Mucosa of rectum (tissue), 2 donors: ENCODE data around the gene TBC1D1.

Experiments
- H3K27ac ChIP-seq, 2 donors: one replicate each; pipeline ENCODE4 v1.7.0; 2013; ENCODE audit warnings: inconsistent platforms in 2 of 2, low read depth in 2 of 2, low read length in 2 of 2
- H3K27me3 ChIP-seq, 2 donors: one replicate each; pipeline ENCODE4 v1.7.0; 2013; ENCODE audit warnings: low read length in 2 of 2; ENCODE audit not compliant: control insufficient read depth in 2 of 2, insufficient read depth in 2 of 2
- H3K36me3 ChIP-seq, 2 donors: one replicate each; pipeline ENCODE4 v1.7.0; 2013; ENCODE audit warnings: low read length in 2 of 2; ENCODE audit not compliant: control insufficient read depth in 2 of 2, insufficient read depth in 2 of 2
- H3K4me1 ChIP-seq, 2 donors: one replicate each; pipeline ENCODE4 v1.7.0; 2013; ENCODE audit warnings: low read length in 2 of 2, mild to moderate bottlenecking in 1 of 2; ENCODE audit not compliant: control insufficient read depth in 2 of 2, insufficient read depth in 2 of 2
- H3K4me3 ChIP-seq, 2 donors: one replicate each; pipeline ENCODE4 v1.7.0; 2013; ENCODE audit warnings: low read length in 2 of 2
- H3K9ac ChIP-seq, 2 donors: one replicate each; pipeline ENCODE4 v1.7.0; 2013; ENCODE audit warnings: low read length in 2 of 2, low read depth in 1 of 2, mild to moderate bottlenecking in 1 of 2
- H3K9me3 ChIP-seq, 2 donors: one replicate each; pipeline ENCODE4 v1.7.0; 2013; ENCODE audit warnings: low read length in 2 of 2; ENCODE audit not compliant: control insufficient read depth in 2 of 2
- donor health status: healthy.
- donor health status: Normal muscosa, but diverticular disease.

Gene TBC1D1

GRCh38 chr4:38036548-38036947 is 145.7 kb downstream of the TBC1D1 start:
- no peaks in the 10 kb centered on the region for H3K27me3 ChIP-seq
- H3K4me3 ChIP-seq: no peak overlapping the region
- no peak overlapping the region for H3K9ac ChIP-seq
- H3K9me3 ChIP-seq: no peaks in the 10 kb centered on the region
- peaks cover 5 to 9% of the 10 kb centered on the region in 2 donors for H3K36me3 ChIP-seq
- H3K27ac ChIP-seq: no peak overlapping the region
- no peaks in the 10 kb centered on the region for H3K4me1 ChIP-seq

- H3K36me3 ChIP-seq: peaks cover 8 to 9% of the 10 kb centered on the region in 2 donors
Observed at GRCh38 chr4:38037612-38038011, 146.7 kb downstream of the TBC1D1 start.

GRCh38 chr4:38040619-38041018 is 149.7 kb downstream of the TBC1D1 start:
- no peaks in the 10 kb centered on the region for H3K4me1 ChIP-seq
- no peaks in the 10 kb centered on the region for H3K27me3 ChIP-seq
- peaks cover 12 to 19% of the 10 kb centered on the region in 2 donors for H3K36me3 ChIP-seq
- no peaks in the 10 kb centered on the region for H3K9me3 ChIP-seq
- no peak overlapping the region for H3K4me3 ChIP-seq
- H3K9ac ChIP-seq: no peak overlapping the region
- H3K27ac ChIP-seq: no peak overlapping the region

More at GRCh38 chr4:38037612-38038011, 146.7 kb downstream of the TBC1D1 start:
- H3K4me1 ChIP-seq: no peaks in the 10 kb centered on the region
- no peak overlapping the region for H3K9ac ChIP-seq
- H3K27me3 ChIP-seq: no peaks in the 10 kb centered on the region
- no peaks in the 10 kb centered on the region for H3K9me3 ChIP-seq
- H3K4me3 ChIP-seq: no peak overlapping the region
- H3K27ac ChIP-seq: no peak overlapping the region

GRCh38 chr4:38044060-38044459 is 153.2 kb downstream of the TBC1D1 start:
- H3K36me3 ChIP-seq: peaks cover 10 to 21% of the 10 kb centered on the region in 2 donors
- no peak overlapping the region for H3K9ac ChIP-seq
- H3K9me3 ChIP-seq: no peaks in the 10 kb centered on the region
- H3K27me3 ChIP-seq: no peaks in the 10 kb centered on the region
- no peak overlapping the region for H3K27ac ChIP-seq
- H3K4me1 ChIP-seq: peaks cover 0 to 2% of the 10 kb centered on the region in 2 donors
- no peak overlapping the region for H3K4me3 ChIP-seq

- H3K4me1 ChIP-seq: peaks cover 0 to 7% of the 10 kb centered on the region in 2 donors
- no peaks in the 10 kb centered on the region for H3K9me3 ChIP-seq
- H3K4me3 ChIP-seq: no peak overlapping the region
- H3K27ac ChIP-seq: no peak overlapping the region
- H3K36me3 ChIP-seq: peaks cover 10 to 24% of the 10 kb centered on the region in 2 donors
- no peaks in the 10 kb centered on the region for H3K27me3 ChIP-seq
- H3K9ac ChIP-seq: no peak overlapping the region
Observed at GRCh38 chr4:38045289-38045988, 154.6 kb downstream of the TBC1D1 start.

GRCh38 chr4:38046727-38047489 is 156.0 kb downstream of the TBC1D1 start:
- peaks cover 0 to 7% of the 10 kb centered on the region in 2 donors for H3K4me1 ChIP-seq
- H3K9ac ChIP-seq: no peak overlapping the region
- H3K36me3 ChIP-seq: peaks cover 15 to 24% of the 10 kb centered on the region in 2 donors
- no peak overlapping the region for H3K4me3 ChIP-seq
- H3K9me3 ChIP-seq: no peaks in the 10 kb centered on the region
- no peak overlapping the region for H3K27ac ChIP-seq
- H3K27me3 ChIP-seq: no peaks in the 10 kb centered on the region

- Histone ChIP-seq H3K4me1 (peaks cover 0 to 7% of the 10 kb centered on the region in 2 donors), H3K27ac (no peak overlapping the region), H3K36me3 (peaks cover 7 to 25% of the 10 kb centered on the region in 2 donors)
Observed at GRCh38 chr4:38049545-38050170, 158.8 kb downstream of the TBC1D1 start.

GRCh38 chr4:38050560-38051350 is 159.9 kb downstream of the TBC1D1 start:
- Histone ChIP-seq H3K27ac (peak overlapping the region in 1 of 2 donors; percentile 7), H3K4me1 (peaks cover 0 to 7% of the 10 kb centered on the region in 2 donors), H3K36me3 (peaks cover 11 to 25% of the 10 kb centered on the region in 2 donors), H3K27me3 (no peaks in the 10 kb centered on the region), H3K4me3 (no peak overlapping the region), H3K9ac (no peak overlapping the region), H3K9me3 (no peaks in the 10 kb centered on the region)

More at GRCh38 chr4:38049545-38050170, 158.8 kb downstream of the TBC1D1 start:
- H3K27me3 ChIP-seq: no peaks in the 10 kb centered on the region
- no peaks in the 10 kb centered on the region for H3K9me3 ChIP-seq
- no peak overlapping the region for H3K4me3 ChIP-seq
- H3K9ac ChIP-seq: no peak overlapping the region

GRCh38 chr4:38055566-38055965 is 164.7 kb downstream of the TBC1D1 start:
- Histone ChIP-seq H3K4me3 (no peak overlapping the region), H3K4me1 (no peaks in the 10 kb centered on the region)

More at GRCh38 chr4:38055566-38055965, 164.7 kb downstream of the TBC1D1 start:
- Histone ChIP-seq H3K36me3 (peaks cover 19 to 25% of the 10 kb centered on the region in 2 donors), H3K9me3 (no peaks in the 10 kb centered on the region), H3K27me3 (no peaks in the 10 kb centered on the region), H3K9ac (no peak overlapping the region), H3K27ac (no peak overlapping the region)
